MM.1S (cell line): ENCODE data around the gene PWWP2B.

Source experiments
- DNase-seq: peaks from one replicate; pipeline ENCODE4 v3.0.0-alpha.2; 2015
- H2AFZ ChIP-seq: fragments of 300-600 bp; sonication (generic); 2 replicates; pipeline ENCODE4 v1.6.0; 2016; ENCODE audit warnings: antibody characterized with exemption, low read length
- H3F3A ChIP-seq: fragments of 300-600 bp; sonication (generic); 2 replicates; pipeline ENCODE4 v1.6.1; 2016; ENCODE audit warnings: mild to moderate bottlenecking, antibody characterized with exemption, low read length, moderate library complexity, mixed read lengths; ENCODE audit not compliant: insufficient read depth
- H3K27ac ChIP-seq: fragments of 300-600 bp; sonication (generic); 2 replicates; pipeline ENCODE4 v1.5.1; 2016; ENCODE audit warnings: mild to moderate bottlenecking, low read length
- H3K27me3 ChIP-seq: fragments of 300-600 bp; sonication (generic); replicated peaks from 2 replicates; pipeline ENCODE4 v1.6.0; 2016; ENCODE audit warnings: low read length; ENCODE audit not compliant: insufficient read depth
- H3K36me3 ChIP-seq: fragments of 300-600 bp; sonication (generic); replicated peaks from 2 replicates; pipeline ENCODE4 v1.6.1; 2016; ENCODE audit warnings: mild to moderate bottlenecking, low read length, mixed read lengths; ENCODE audit not compliant: insufficient read depth
- H3K4me1 ChIP-seq: fragments of 300-600 bp; sonication (generic); 2 replicates; pipeline ENCODE4 v1.6.1; 2016; ENCODE audit warnings: low read length, mixed read lengths
- H3K4me2 ChIP-seq: fragments of 300-600 bp; sonication (generic); 2 replicates; pipeline ENCODE4 v1.6.0; 2016; ENCODE audit warnings: low read depth, low read length
- H3K4me3 ChIP-seq: fragments of 300-600 bp; sonication (generic); 2 replicates; pipeline ENCODE4 v1.5.1; 2016; ENCODE audit warnings: low read length, mixed read lengths
- H3K79me2 ChIP-seq: fragments of 300-600 bp; sonication (generic); 2 replicates; pipeline ENCODE4 v1.6.1; 2016; ENCODE audit warnings: mixed run types, low read length, mixed read lengths
- H3K9ac ChIP-seq: fragments of 300-600 bp; sonication (generic); 2 replicates; pipeline ENCODE4 v1.6.1; 2016; ENCODE audit warnings: low read length, mixed read lengths
- H3K9me2 ChIP-seq: fragments of 300-600 bp; sonication (generic); replicated peaks from 2 replicates; pipeline ENCODE4 v1.6.1; 2016; ENCODE audit warnings: mild to moderate bottlenecking, low read length, mixed read lengths; ENCODE audit not compliant: insufficient read depth
- H3K9me3 ChIP-seq: fragments of 300-600 bp; sonication (generic); replicated peaks from 2 replicates; pipeline ENCODE4 v1.6.1; 2016; ENCODE audit warnings: mild to moderate bottlenecking, low read length, mixed read lengths; ENCODE audit not compliant: insufficient read depth
- H4K20me1 ChIP-seq: fragments of 300-600 bp; sonication (generic); 2 replicates; pipeline ENCODE4 v1.6.1; 2016; ENCODE audit warnings: mild to moderate bottlenecking, low read length, moderate library complexity, mixed read lengths; ENCODE audit not compliant: insufficient read depth
- CTCF ChIP-seq: fragments of 300-600 bp; sonication (generic); IDR thresholded peaks from 2 replicates; pipeline ENCODE4 v1.5.1; 2016; ENCODE audit warnings: antibody characterized with exemption, low read length, mixed read lengths
- EZH2 ChIP-seq: fragments of 300-600 bp; sonication (generic); optimal IDR thresholded peaks from 2 replicates; pipeline ENCODE3; 2017; ENCODE audit warnings: low read depth, mild to moderate bottlenecking, antibody characterized with exemption, low read length, mixed read lengths
- EZH2phosphoT487 ChIP-seq: fragments of 300-600 bp; sonication (generic); IDR thresholded peaks from 2 replicates; pipeline ENCODE4 v1.6.1; 2018; ENCODE audit warnings: antibody characterized with exemption, low read length

Gene PWWP2B

DNA sequence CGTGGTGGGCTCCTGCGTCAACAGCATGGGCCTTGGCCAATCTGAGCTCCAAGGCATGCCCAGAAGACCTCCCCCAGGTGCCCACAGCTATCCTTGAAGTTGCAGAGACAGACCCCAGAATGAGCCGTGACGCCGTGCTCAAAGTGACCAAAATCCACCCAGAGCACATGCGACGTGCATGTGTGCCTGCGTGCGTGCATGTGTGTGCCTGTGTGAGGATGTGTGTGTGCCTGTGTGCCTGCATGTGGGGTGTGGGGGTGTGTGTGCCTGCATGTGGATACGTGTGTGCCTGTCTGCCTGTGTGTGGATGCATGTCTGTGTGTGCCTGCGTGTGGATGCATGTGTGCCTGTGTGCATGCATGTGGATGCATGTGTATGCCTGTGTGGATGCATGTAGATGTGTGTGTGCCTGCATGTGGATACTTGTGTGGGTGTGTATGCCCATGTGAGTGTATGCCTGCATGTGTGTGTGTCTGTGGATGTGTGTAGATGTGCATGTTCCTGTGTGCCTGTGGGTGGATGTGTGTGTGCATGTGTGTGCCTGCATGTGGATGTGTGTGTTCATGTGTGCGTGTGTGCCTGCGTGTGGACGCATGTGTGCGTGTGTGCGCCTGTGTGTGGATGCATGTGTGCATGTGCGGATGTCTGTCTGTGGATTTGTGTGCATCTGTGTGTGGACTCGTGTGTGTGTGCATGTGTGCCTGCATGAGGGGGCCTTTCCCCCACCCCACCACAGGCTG is 42.6 kb downstream of the PWWP2B start:
- H3K9ac ChIP-seq: no peak overlapping the region
- no peak for DNase-seq
- H3K36me3 ChIP-seq: no peaks in the 10 kb centered on the region
- no peak overlapping the region for H3K4me2 ChIP-seq
- no peaks in the 10 kb centered on the region for H3K9me2 ChIP-seq
- TF ChIP-seq CTCF: no peak
- no peak for TF ChIP-seq EZH2
- no peak for TF ChIP-seq EZH2phosphoT487
- H3K79me2 ChIP-seq: no peaks in the 10 kb centered on the region
- no peaks in the 10 kb centered on the region for H3K9me3 ChIP-seq
- no peaks in the 10 kb centered on the region for H4K20me1 ChIP-seq
- no peak overlapping the region for H3K4me3 ChIP-seq
- H3F3A ChIP-seq: no peaks in the 10 kb centered on the region
- no peak overlapping the region for H3K27ac ChIP-seq
- H2AFZ ChIP-seq: no peak overlapping the region
- H3K27me3 ChIP-seq: no peaks in the 10 kb centered on the region
- H3K4me1 ChIP-seq: no peaks in the 10 kb centered on the region

DNA sequence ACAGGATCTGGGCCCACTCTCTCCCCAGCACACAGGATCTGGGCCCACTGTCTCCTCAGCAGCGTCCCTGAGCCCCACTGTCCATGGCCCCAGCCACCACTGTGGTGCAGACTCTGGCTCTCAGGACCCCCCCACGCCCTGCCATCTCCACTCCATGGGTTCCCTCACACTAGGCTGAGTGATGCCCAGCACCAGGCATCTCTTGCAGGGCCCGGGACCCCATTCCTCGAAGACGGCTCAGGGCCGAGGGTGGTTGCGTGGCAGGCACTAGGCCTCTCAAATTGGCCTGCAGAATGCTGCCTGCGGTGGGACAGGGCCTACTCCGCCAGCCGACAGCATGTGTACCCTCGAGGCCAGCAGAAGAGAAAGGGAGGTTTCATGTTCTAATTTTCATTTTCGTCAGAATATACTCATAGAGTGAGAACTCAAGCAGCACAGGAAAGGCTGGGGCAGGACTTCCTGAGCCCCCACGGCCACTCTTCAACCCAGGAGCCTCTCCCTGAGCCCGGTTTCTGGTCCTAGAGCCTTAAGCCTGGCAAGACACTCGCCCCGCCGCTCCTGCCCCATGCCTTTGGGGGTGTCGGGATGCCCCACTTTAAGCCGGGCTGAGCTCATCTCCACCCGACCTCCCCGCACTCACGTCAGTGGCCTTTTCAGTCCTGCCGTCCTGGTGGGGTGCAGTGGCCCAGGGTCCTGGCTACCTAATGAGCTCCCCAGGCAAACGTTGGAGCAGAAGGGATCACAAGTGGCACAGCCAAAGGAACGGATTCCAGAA is 44.0 kb downstream of the PWWP2B start:
- Histone ChIP-seq H3K9me3 (no peaks in the 10 kb centered on the region), H3K27ac (no peak overlapping the region), H3K79me2 (no peaks in the 10 kb centered on the region), H3K9ac (no peak overlapping the region), H3K4me3 (no peak overlapping the region), H4K20me1 (no peaks in the 10 kb centered on the region), H3F3A (no peaks in the 10 kb centered on the region), H3K4me2 (no peak overlapping the region), H3K9me2 (no peaks in the 10 kb centered on the region), H2AFZ (no peak overlapping the region), H3K27me3 (no peaks in the 10 kb centered on the region), H3K36me3 (no peaks in the 10 kb centered on the region), H3K4me1 (no peaks in the 10 kb centered on the region)
- DNase-seq: no peak
- no peak for TF ChIP-seq EZH2phosphoT487
- no peak for TF ChIP-seq CTCF
- no peak for TF ChIP-seq EZH2

DNA sequence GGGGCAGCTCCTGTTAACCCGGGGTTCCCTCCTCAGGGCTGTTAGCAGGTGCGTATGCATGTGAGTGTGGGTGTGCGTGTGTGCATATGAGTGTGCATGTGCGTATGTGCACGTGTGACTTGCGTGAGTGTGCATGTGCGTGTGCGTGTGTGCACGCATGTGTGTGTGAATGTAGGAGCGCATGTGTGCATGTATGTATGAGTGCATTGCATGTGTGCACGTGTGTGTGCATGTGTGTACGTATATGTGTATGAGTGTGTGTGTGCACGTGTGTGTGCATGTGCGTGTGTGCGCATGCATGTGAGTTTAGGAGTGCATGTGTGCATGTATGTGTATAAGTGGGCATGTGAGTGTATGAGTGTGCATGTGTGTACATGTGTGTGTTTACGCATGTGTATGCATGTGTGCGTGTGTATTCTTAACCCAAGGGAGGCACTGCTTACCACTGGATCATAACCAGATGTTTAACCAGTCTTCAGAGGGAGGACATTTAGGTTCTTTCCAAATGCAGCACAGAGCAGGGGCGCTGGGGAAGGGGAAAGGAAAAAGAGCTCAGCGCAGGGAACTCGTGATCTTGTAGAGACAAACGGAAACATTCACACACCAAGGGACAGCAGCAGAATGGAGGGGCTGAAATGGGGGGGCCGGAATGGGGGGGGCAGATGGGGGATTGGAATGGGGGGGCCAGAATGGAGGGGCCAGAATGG is 45.0 kb downstream of the PWWP2B start:
- H3K27ac ChIP-seq: no peak overlapping the region

More for the DNA sequence above, 45.0 kb downstream of the PWWP2B start:
- H3K4me3 ChIP-seq: no peak overlapping the region
- no peak overlapping the region for H3K4me2 ChIP-seq
- H3K9me2 ChIP-seq: no peaks in the 10 kb centered on the region
- no peaks in the 10 kb centered on the region for H3K79me2 ChIP-seq
- no peaks in the 10 kb centered on the region for H3K4me1 ChIP-seq
- H3K9me3 ChIP-seq: no peaks in the 10 kb centered on the region
- no peak overlapping the region for H3K9ac ChIP-seq
- no peak for TF ChIP-seq EZH2phosphoT487
- TF ChIP-seq EZH2: no peak
- TF ChIP-seq CTCF: no peak
- H4K20me1 ChIP-seq: no peaks in the 10 kb centered on the region
- no peak for DNase-seq
- H3K27me3 ChIP-seq: no peaks in the 10 kb centered on the region
- no peaks in the 10 kb centered on the region for H3F3A ChIP-seq
- H2AFZ ChIP-seq: no peak overlapping the region
- no peaks in the 10 kb centered on the region for H3K36me3 ChIP-seq
